AG04449 (cell line): Measurements from ENCODE around the gene PLEKHJ1.

Experiments
- CTCF ChIA-PET: fragments of 350-600 bp; formaldehyde crosslinking; extraction: SDS; loops from one replicate; lab custom pipeline; 2021; ENCODE audit warnings: antibody characterized with exemption; lab: Yijun Ruan, JAX
- POLR2A ChIA-PET: fragments of 400-600, 350-600 bp; formaldehyde crosslinking; extraction: SDS; loops from one replicate; lab custom pipeline; 2020; ENCODE audit warnings: antibody characterized with exemption, inconsistent platforms; lab: Yijun Ruan, JAX
- DNase-seq: peaks from one replicate; pipeline ENCODE4 v3.0.0-alpha.2; 2010; ENCODE audit warnings: low read depth, low spot score
- H3K4me3 ChIP-seq: 2 replicates; pipeline ENCODE4 v1.5.1; 2011; ENCODE audit warnings: low read depth, mild to moderate bottlenecking, control low read depth, low read length
- TF ChIP-seq, protein P1 (sequence below): IDR thresholded peaks from one replicate; pipeline ENCODE4 v1.5.1; 2011; ENCODE audit warnings: mild to moderate bottlenecking, moderate library complexity, low read length, control low read depth, inconsistent platforms; ENCODE audit not compliant: insufficient read depth; ENCODE audit errors: missing control alignments

Gene PLEKHJ1

DNA sequence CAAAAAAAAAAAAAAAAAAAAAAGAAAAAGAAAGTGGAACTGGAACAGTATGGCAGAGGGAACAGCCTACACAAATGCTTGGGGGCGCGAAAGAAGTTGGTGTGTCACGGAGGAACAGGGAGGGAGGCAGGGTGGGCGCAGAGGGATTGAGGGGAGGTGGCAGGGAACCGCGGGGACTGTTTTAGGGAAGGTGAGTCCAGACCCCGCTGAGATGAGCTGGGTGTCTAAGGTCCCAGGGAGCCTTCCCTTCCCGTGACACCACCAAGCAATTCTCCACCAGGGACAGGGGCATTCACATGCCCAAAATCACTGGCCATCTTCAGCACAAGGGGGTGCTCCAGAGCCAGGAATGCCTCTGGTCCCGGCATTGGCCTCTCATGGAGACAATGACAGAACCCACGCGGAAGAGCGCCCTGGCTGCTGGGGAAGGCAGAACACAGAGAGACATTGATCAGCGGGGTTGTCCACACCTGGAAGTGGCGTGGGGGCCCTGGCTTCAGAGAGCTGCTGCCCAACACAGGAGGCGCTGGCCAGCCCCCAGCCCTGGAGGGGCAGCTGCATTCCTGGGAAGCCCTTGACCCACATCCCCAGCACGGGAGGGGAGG, 38.9 kb upstream of the PLEKHJ1 start:
- ChIA-PET CTCF (interaction anchor here (0.7 to 3.7 kb wide), 22 partner anchors 8 to 359 kb away, joined by 3 to 16 read pairs (median 8); no protein-coding TSS in a partner anchor), POLR2A (interaction anchor here (2.1 kb wide), 1 partner anchor 12 kb away, joined by 9 read pairs; no protein-coding TSS in a partner anchor)
- DNase-seq: no peak
- no peak overlapping the region for H3K4me3 ChIP-seq
- TF ChIP-seq, protein P1, sequence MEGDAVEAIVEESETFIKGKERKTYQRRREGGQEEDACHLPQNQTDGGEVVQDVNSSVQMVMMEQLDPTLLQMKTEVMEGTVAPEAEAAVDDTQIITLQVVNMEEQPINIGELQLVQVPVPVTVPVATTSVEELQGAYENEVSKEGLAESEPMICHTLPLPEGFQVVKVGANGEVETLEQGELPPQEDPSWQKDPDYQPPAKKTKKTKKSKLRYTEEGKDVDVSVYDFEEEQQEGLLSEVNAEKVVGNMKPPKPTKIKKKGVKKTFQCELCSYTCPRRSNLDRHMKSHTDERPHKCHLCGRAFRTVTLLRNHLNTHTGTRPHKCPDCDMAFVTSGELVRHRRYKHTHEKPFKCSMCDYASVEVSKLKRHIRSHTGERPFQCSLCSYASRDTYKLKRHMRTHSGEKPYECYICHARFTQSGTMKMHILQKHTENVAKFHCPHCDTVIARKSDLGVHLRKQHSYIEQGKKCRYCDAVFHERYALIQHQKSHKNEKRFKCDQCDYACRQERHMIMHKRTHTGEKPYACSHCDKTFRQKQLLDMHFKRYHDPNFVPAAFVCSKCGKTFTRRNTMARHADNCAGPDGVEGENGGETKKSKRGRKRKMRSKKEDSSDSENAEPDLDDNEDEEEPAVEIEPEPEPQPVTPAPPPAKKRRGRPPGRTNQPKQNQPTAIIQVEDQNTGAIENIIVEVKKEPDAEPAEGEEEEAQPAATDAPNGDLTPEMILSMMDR: peak; percentile 72

DNA sequence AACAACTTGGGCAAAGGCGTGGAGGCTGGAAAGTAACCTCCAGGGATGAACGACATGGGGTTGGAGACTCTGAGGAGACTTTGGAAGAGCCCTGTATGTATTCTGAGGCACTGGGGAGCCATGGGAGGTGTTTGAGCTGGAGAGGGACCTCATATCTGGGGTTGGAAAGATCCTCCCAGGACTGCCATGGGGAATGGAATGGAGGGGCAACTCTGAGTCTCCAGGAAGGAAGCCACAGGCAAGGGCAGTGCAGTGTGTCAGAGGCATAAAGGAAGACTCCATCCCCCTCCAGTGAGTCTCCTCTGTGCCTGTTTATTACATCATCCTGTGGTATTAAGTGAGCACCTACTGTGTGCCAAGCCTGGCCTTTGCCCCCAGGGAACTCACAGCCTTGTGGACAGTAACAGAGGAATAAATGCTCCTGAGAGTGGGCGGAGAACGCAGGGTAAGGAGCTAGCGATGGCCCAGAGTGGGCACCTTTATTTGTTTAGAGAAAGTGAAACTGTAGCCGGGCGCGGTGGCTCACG, 38.1 kb upstream of the PLEKHJ1 start:
- DNase-seq: no peak
- TF ChIP-seq, protein P1: no peak
- peak overlapping the region; percentile 48; the same call in 1 of the 2 replicates for H3K4me3 ChIP-seq
- ChIA-PET CTCF (interaction anchor here (0.6 to 3.7 kb wide), 23 partner anchors 9 to 124 kb away, joined by 3 to 16 read pairs (median 6); no protein-coding TSS in a partner anchor), POLR2A (interaction anchor here (2.1 kb wide), 1 partner anchor 13 kb away, joined by 9 read pairs; no protein-coding TSS in a partner anchor)

DNA sequence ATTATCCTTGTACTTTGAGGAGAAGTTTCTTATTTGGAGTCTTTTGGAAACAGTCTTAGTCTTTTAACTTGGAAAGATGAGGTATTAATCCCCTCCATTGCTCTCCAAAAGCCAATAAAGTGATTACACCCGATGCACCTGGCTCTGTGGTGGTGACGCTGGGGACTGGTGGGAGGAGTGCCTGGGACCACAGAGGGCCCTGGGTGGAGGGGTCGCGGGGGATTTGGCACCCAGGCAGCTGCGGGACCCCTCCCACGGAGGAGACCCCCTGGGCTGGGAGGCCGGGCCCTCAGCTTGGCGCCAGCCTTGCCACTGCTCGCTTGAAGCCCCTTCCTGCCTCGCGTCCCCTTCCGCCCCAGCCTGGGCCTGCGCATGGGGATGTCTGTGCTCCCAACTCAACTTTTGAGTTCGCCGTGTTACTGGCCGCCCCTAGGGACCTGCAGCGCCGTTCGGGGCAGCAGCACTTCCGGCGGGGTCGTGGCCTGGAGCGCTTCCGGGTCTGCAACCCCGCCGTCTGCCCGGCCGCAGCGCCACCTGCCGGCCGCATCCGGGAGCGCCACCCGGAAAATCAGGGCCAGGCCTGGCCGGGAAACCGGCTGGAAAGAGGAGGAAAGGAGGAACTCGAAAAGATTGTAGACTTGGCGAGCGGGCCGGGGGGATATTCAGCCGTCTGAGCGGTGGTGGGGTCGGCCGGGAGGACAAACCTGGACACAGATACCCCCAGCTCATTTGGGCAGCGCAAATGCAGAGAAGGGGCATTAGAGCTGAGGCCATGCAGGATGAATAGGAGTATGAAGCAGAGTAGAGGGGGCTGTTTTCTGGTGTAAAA, 37.4 kb upstream of the PLEKHJ1 start:
- no peak for DNase-seq
- CTCF ChIA-PET: interaction anchor here (0.6 to 3.7 kb wide), 22 partner anchors 10 to 123 kb away, joined by 3 to 16 read pairs (median 6); partner anchors contain the start of gene LSM7

DNA sequence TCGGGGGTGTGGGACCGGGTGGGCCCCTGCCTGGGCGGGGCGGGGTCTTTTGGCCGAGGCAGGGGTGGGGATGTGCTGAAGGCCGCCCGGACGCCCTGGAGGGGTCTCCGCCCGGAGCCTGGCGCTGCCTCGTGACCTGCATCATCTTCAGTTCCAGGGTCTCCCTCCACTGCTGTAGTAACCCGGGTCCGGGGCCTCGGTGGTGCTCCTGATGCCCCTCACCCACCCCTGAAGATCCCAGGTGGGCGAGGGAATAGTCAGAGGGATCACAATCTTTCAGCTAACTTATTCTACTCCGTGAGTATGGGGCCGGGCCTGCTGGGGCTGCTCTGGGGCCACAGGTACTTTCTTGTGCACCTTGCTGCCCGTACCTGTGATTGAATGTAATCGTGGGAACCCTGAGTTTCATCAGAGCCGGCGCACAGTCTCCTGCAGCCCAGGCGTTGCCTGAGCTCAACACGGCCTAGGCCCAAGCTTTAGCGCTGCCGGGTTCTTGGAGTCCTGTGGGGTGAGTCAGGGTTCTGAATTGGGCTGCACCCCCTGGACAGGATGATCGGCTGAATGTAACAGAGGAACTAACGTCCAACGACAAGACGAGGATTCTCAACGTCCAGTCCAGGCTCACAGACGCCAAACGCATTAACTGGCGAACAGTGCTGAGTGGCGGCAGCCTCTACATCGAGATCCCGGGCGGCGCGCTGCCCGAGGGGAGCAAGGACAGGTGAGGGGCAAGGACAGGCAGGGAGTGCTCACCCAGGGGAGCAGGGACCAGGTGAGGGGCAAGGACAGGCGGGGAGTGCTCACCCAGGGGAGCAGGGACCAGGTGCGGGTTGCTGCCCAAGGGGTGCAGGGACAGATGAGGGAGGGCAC, 35.3 kb upstream of the PLEKHJ1 start:
- DNase-seq: no peak
- peak overlapping the region; percentile 100 for H3K4me3 ChIP-seq
- ChIA-PET POLR2A (interaction anchor here (0.6 to 1.3 kb wide), 5 partner anchors 17 to 368 kb away, joined by 3 to 4 read pairs (median 3); no protein-coding TSS in a partner anchor), CTCF (interaction anchor here (0.6 to 3.7 kb wide), 6 partner anchors 12 to 120 kb away, joined by 3 to 16 read pairs (median 4); partner anchors contain the start of gene AP3D1)
- TF ChIP-seq, protein P1: no peak

More for the DNA sequence above, 37.4 kb upstream of the PLEKHJ1 start:
- POLR2A ChIA-PET: no interaction called here
- TF ChIP-seq, protein P1: peak; percentile 85
- H3K4me3 ChIP-seq: peak overlapping the region; percentile 48

DNA sequence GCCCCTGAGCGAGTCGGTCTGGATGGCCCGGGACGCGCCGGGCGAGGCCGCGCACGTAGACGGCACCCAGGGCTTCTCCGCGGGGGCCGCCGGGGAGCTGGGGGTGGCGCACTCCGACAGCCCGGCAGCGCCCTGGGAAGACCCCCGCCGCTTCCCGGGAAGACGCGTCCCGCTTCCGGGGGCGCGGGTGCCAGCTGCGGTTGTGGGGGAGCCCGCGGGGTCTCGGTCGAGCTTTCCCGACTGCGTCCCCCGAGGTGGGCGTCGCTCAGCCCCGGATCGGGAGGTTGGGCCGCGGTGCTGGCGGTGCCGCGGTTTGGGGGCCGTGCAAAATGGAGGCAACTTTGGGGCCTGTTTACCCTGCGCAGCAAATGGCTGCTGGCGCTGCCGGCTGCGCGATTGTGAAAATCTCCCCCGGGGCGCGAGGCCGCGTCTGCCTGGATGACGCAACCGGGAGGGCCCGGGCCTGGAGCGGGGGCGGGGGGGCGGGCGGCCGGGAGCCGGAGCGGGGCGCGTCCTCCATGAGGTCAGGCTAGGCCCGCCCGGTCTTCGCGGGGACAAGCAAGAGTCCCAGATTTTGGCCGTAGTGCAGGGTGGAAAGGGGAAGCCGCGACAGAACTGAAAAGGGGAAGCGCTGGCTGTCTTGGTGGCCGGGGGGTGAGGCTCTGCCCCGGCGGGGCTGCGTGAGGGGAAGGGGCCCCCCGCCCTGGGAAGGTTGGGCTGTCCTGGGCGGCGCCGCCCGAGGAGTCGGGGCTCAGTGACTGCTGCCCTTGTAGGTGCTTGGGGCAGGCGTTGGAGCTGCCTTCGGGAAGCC, 34.5 kb upstream of the PLEKHJ1 start:
- ChIA-PET POLR2A (interaction anchor here (1.1 to 1.3 kb wide), 4 partner anchors 16 to 115 kb away, joined by 3 to 6 read pairs (median 4); no protein-coding TSS in a partner anchor), CTCF (interaction anchor here (0.6 to 1.5 kb wide), 6 partner anchors 11 to 120 kb away, joined by 3 to 5 read pairs (median 3); partner anchors contain the start of gene AP3D1)
- TF ChIP-seq, protein P1: no peak
- DNase-seq: no peak
- peak overlapping the region; percentile 100 for H3K4me3 ChIP-seq
